ENCODE results near the gene KCTD20. TPM values are rescaled to one million over a fixed set of nuclear protein-coding genes. Genes with fewer than 3 reads are reported as not detected.
A peak's percentile ranks its signal among the peaks of the same experiment; 100 is the strongest.

The KCTD20 gene
- total and polyA plus RNA-seq, 2 of the 13 experiments (the other 11 are each of a cell fraction or from before 2014, with no cell fraction given) = 52.7 to 67.1 TPM

- TF ChIP-seq ZNF740 (CRISPR knock-in tag; IDR thresholded peaks at IDR 0.05) = no peak
- TF ChIP-seq DZIP1 (CRISPR knock-in tag; IDR thresholded peaks at IDR 0.05) = no peak; the same call in 1 of the 2 replicates
- no peak for TF ChIP-seq CSRNP2 (CRISPR knock-in tag; conservative IDR thresholded peaks at IDR 0.05; ENCODE audit: low read depth)
- TF ChIP-seq BRCA1 (CRISPR knock-in tag; IDR thresholded peaks at IDR 0.05) = 0 out of 2 replicates have a peak, but pooled peaks have one; percentile 19
- TF ChIP-seq EHMT2 (IDR thresholded peaks at IDR 0.05; ENCODE audit: borderline replicate concordance, low read depth, low read length) = no peak
- peak; percentile 86 for TF ChIP-seq ZGPAT (CRISPR knock-in tag; IDR thresholded peaks at IDR 0.05)
- TF ChIP-seq ZNF629 (CRISPR knock-in tag; conservative IDR thresholded peaks at IDR 0.05) = 0 out of 2 replicates have a peak, but pooled peaks have one; percentile 3
- TF ChIP-seq UBTF (CRISPR knock-in tag; IDR thresholded peaks at IDR 0.05) = peak; percentile 71
- no peak for TF ChIP-seq ZFP41 (CRISPR knock-in tag; IDR thresholded peaks at IDR 0.05; ENCODE audit: borderline replicate concordance)
- peak; percentile 86; the same call in 1 of the 2 replicates for TF ChIP-seq ZNF580 (CRISPR knock-in tag; IDR thresholded peaks at IDR 0.05; ENCODE audit: borderline replicate concordance, low read depth)
- TF ChIP-seq ZNF552 (CRISPR knock-in tag; IDR thresholded peaks at IDR 0.05; ENCODE audit: borderline replicate concordance) = no peak
- no peak for TF ChIP-seq RFX3 (CRISPR knock-in tag; IDR thresholded peaks at IDR 0.05)
- TF ChIP-seq ZNF354B (CRISPR knock-in tag; IDR thresholded peaks at IDR 0.05) = peak; percentile 29; the same call in 1 of the 2 replicates
- TF ChIP-seq POLR2AphosphoS5 (IDR thresholded peaks at IDR 0.05; ENCODE audit: low read depth, low read length) = peak; percentile 80
- peak; percentile 6; the same call in 1 of the 2 replicates for TF ChIP-seq FOXJ3 (CRISPR knock-in tag; IDR thresholded peaks at IDR 0.05; ENCODE audit: borderline replicate concordance)
- no peak for TF ChIP-seq CC2D1A (CRISPR knock-in tag; IDR thresholded peaks at IDR 0.05)
Measured at GRCh38 chr6:36423101-36423824, 19.5 kb upstream of the KCTD20 start (continued).

Measured in HepG2 (cell line).